ENCODE data around the gene SEMA3D. TPM values are rescaled to one million over a fixed set of nuclear protein-coding genes. Genes with fewer than 3 reads are reported as not detected.

The SEMA3D gene
- total RNA-seq, 1 experiment from 2014 or later: 4.8 TPM

DNA sequence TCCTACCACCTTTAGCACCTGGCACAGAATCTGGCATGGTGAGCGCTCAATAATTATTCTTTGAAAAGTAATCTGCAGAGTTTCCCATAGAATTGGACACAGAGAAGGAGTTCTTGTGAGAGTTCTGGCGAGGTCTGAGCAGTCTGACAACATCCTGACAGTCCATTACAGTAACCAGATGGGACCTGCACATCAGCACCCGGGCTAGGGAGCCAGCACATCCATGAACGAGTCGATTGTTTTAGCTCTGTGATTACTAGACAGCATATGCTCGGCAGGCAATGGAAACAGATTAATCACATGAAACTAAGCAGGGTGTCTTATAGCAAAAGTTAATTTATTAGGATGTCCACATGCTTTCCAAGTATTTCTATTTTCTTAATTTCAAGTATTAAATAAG, 96.7 kb downstream of the SEMA3D start:
- no peaks in the 10 kb centered on the region for H3K36me3 ChIP-seq (ENCODE audit: low read depth)
- no peaks in the 10 kb centered on the region for H3K79me2 ChIP-seq (ENCODE audit: low read depth)
- H3K4me1 ChIP-seq (replicated peaks; ENCODE audit: insufficient read depth): no peaks in the 10 kb centered on the region
- no peak overlapping the region for H3K4me2 ChIP-seq
- no peaks in the 10 kb centered on the region for H4K20me1 ChIP-seq (ENCODE audit: insufficient read depth)
- no peaks in the 10 kb centered on the region; the same call in 1 of the 2 replicates for H3K9me2 ChIP-seq (ENCODE audit: insufficient read depth)
- H2AFZ ChIP-seq: no peak overlapping the region
- ChIA-PET CTCF (no interaction called here), POLR2A (ENCODE audit: unreplicated experiment) (no interaction called here)
- no peaks in the 10 kb centered on the region for H3K9me3 ChIP-seq (ENCODE audit: insufficient read depth, low read depth)
- H3K27me3 ChIP-seq (ENCODE audit: insufficient read depth, low read depth): no peaks in the 10 kb centered on the region
- DNase-seq: no peak
- no peak overlapping the region for H3K4me3 ChIP-seq
- intact Hi-C loops (cut with micrococcal nuclease; ENCODE audit: unreplicated experiment): no loop called here
- H3F3A ChIP-seq (ENCODE audit: insufficient read depth, low read depth): no peaks in the 10 kb centered on the region
- no TSS peak for BruUV-seq (replicated peaks)
- H3K27ac ChIP-seq: no peak overlapping the region
- TF ChIP-seq, protein P1, sequence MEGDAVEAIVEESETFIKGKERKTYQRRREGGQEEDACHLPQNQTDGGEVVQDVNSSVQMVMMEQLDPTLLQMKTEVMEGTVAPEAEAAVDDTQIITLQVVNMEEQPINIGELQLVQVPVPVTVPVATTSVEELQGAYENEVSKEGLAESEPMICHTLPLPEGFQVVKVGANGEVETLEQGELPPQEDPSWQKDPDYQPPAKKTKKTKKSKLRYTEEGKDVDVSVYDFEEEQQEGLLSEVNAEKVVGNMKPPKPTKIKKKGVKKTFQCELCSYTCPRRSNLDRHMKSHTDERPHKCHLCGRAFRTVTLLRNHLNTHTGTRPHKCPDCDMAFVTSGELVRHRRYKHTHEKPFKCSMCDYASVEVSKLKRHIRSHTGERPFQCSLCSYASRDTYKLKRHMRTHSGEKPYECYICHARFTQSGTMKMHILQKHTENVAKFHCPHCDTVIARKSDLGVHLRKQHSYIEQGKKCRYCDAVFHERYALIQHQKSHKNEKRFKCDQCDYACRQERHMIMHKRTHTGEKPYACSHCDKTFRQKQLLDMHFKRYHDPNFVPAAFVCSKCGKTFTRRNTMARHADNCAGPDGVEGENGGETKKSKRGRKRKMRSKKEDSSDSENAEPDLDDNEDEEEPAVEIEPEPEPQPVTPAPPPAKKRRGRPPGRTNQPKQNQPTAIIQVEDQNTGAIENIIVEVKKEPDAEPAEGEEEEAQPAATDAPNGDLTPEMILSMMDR (conservative IDR thresholded peaks at IDR 0.05): no peak
- no peak for TF ChIP-seq EZH2 (IDR thresholded peaks at IDR 0.05; ENCODE audit: low read depth)

DNA sequence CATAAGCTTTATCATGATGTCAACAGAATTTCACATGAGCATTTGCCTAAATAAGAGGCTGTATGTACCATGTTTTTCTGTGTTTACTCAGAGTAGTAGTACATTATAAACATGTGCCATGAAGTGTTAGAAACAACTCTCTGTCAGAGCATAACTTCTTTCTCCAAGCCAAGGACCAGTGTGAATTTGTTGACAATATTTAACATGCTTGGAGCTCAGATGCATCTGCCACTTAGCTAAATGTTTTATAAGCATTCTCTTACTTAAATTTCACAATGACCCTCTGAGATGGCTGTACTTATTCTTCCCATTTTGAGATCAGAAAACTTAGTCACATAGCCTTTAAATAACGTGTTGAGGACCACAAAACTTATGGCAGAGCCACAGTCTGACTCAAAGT, 105.0 kb downstream of the SEMA3D start:
- DNase-seq: no peak
- Histone ChIP-seq H3K79me2 (ENCODE audit: low read depth) (no peaks in the 10 kb centered on the region), H3K27ac (no peak overlapping the region), H3K9me3 (ENCODE audit: insufficient read depth, low read depth) (no peaks in the 10 kb centered on the region), H3K27me3 (ENCODE audit: insufficient read depth, low read depth) (no peaks in the 10 kb centered on the region), H4K20me1 (ENCODE audit: insufficient read depth) (no peaks in the 10 kb centered on the region), H3K36me3 (ENCODE audit: low read depth) (no peaks in the 10 kb centered on the region), H3K4me3 (no peak overlapping the region), H2AFZ (no peak overlapping the region), H3K4me1 (replicated peaks; ENCODE audit: insufficient read depth) (no peaks in the 10 kb centered on the region), H3K9me2 (ENCODE audit: insufficient read depth) (no peaks in the 10 kb centered on the region), H3K4me2 (no peak overlapping the region), H3F3A (ENCODE audit: insufficient read depth, low read depth) (no peaks in the 10 kb centered on the region)
- no peak for TF ChIP-seq EZH2 (IDR thresholded peaks at IDR 0.05; ENCODE audit: low read depth)
- TF ChIP-seq, protein P1 (conservative IDR thresholded peaks at IDR 0.05): no peak
- intact Hi-C loops (cut with micrococcal nuclease; ENCODE audit: unreplicated experiment): no loop called here
- ChIA-PET POLR2A (ENCODE audit: unreplicated experiment) (no interaction called here), CTCF (no interaction called here)
- no TSS peak for BruUV-seq (replicated peaks)

DNA sequence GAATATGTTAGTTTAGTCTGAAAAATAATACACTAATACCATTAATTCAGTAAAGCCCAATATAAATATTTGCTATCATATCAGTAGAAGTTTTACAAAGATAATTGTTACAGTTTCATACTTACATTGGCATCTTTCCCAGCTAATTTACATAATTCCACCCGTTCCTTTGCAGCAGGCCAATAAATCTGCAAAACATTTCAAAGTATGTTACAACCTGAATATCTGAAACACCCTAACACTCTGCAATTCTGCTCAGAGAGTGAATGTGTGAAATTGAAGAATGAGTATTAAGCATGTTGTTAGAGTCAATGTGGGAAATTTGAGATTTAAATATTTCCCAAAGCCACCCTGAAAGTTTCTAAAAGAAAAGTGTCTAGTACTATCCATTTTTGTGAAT, 105.5 kb downstream of the SEMA3D start:
- no peaks in the 10 kb centered on the region for H3K79me2 ChIP-seq (ENCODE audit: low read depth)
- no peak overlapping the region for H3K4me3 ChIP-seq
- TF ChIP-seq, protein P1 (conservative IDR thresholded peaks at IDR 0.05): no peak
- no peak for TF ChIP-seq EZH2 (IDR thresholded peaks at IDR 0.05; ENCODE audit: low read depth)
- no peak overlapping the region for H3K4me2 ChIP-seq
- no peak for DNase-seq
- ChIA-PET POLR2A (ENCODE audit: unreplicated experiment) (no interaction called here), CTCF (no interaction called here)
- no peaks in the 10 kb centered on the region for H3K9me2 ChIP-seq (ENCODE audit: insufficient read depth)
- H2AFZ ChIP-seq: no peak overlapping the region
- intact Hi-C loops (cut with micrococcal nuclease; ENCODE audit: unreplicated experiment): no loop called here
- H3K27me3 ChIP-seq (ENCODE audit: insufficient read depth, low read depth): no peaks in the 10 kb centered on the region
- H4K20me1 ChIP-seq (ENCODE audit: insufficient read depth): no peaks in the 10 kb centered on the region
- BruUV-seq (replicated peaks): no TSS peak
- H3F3A ChIP-seq (ENCODE audit: insufficient read depth, low read depth): no peaks in the 10 kb centered on the region
- no peak overlapping the region for H3K27ac ChIP-seq
- H3K36me3 ChIP-seq (ENCODE audit: low read depth): no peaks in the 10 kb centered on the region
- H3K4me1 ChIP-seq (replicated peaks; ENCODE audit: insufficient read depth): no peaks in the 10 kb centered on the region
- H3K9me3 ChIP-seq (ENCODE audit: insufficient read depth, low read depth): no peaks in the 10 kb centered on the region
